Neural cell (in vitro differentiated cells): Measurements from ENCODE around the gene AGTPBP1.

Experiments
- EZH2 ChIP-seq: fragments of 200-600, 300-800 bp; shearing (Covaris generic), sonication (generic); IDR thresholded peaks from 2 replicates; pipeline ENCODE4 v1.6.1; 2014; ENCODE audit warnings: antibody characterized with exemption, low read length, borderline replicate concordance, mild to moderate bottlenecking; ENCODE audit not compliant: insufficient read depth, poor library complexity, severe bottlenecking
- SMC3 ChIP-seq: fragments of 450-650 bp; conservative IDR thresholded peaks from 2 replicates; pipeline ENCODE4 v1.6.1; 2014; ENCODE audit warnings: antibody characterized with exemption, mild to moderate bottlenecking, moderate library complexity; ENCODE audit not compliant: poor library complexity
- TF ChIP-seq, protein P1 (sequence below): fragments of 450-650 bp; IDR thresholded peaks from 2 replicates; pipeline ENCODE4 v1.5.1; 2014; ENCODE audit warnings: antibody characterized with exemption, mild to moderate bottlenecking, moderate library complexity; ENCODE audit not compliant: poor library complexity, severe bottlenecking

DNA sequence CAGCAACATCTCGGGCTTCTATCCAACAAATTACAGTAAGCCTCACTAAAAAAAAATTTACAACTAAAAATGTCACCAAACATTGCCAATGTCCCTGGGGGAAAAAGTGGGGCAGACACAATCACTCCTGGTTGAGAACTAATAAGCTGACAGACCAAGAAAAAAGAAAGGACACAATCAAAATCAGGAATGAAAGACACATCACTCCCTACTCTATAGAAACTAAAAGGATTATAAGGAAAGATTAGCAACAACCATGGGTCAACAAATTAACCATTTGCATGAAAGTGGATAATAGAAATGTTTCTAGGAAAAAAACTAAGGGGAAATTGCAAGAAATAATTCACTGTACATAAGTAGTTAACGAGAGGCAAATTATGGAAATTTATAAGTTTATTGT, 53.4 kb downstream of the AGTPBP1 start:
- TF ChIP-seq, protein P1, sequence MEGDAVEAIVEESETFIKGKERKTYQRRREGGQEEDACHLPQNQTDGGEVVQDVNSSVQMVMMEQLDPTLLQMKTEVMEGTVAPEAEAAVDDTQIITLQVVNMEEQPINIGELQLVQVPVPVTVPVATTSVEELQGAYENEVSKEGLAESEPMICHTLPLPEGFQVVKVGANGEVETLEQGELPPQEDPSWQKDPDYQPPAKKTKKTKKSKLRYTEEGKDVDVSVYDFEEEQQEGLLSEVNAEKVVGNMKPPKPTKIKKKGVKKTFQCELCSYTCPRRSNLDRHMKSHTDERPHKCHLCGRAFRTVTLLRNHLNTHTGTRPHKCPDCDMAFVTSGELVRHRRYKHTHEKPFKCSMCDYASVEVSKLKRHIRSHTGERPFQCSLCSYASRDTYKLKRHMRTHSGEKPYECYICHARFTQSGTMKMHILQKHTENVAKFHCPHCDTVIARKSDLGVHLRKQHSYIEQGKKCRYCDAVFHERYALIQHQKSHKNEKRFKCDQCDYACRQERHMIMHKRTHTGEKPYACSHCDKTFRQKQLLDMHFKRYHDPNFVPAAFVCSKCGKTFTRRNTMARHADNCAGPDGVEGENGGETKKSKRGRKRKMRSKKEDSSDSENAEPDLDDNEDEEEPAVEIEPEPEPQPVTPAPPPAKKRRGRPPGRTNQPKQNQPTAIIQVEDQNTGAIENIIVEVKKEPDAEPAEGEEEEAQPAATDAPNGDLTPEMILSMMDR: no peak
- TF ChIP-seq EZH2 (no peak), SMC3 (no peak)
